ENCODE results near the gene SLC38A1. TPM values are rescaled to one million over a fixed set of nuclear protein-coding genes. Genes with fewer than 3 reads are reported as not detected.

The SLC38A1 gene
- polyA plus RNA-seq, 2 of the 4 experiments (the other 2 are of a cell fraction), result 62.7 to 231 TPM

GRCh38 chr12:46268583-46269428 is at the start of gene SLC38A1 (continued):
- TF ChIP-seq HDAC2 (IDR thresholded peaks at IDR 0.05) (peak; percentile 75; the same call in 1 of the 2 replicates), POLR2A (IDR thresholded peaks at IDR 0.05; ENCODE audit: low read length) (peak; percentile 42)
- TF ChIP-seq, protein P1, sequence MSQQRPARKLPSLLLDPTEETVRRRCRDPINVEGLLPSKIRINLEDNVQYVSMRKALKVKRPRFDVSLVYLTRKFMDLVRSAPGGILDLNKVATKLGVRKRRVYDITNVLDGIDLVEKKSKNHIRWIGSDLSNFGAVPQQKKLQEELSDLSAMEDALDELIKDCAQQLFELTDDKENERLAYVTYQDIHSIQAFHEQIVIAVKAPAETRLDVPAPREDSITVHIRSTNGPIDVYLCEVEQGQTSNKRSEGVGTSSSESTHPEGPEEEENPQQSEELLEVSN (IDR thresholded peaks at IDR 0.05; ENCODE audit: borderline replicate concordance, low read depth), result peak; percentile 91

DNA sequence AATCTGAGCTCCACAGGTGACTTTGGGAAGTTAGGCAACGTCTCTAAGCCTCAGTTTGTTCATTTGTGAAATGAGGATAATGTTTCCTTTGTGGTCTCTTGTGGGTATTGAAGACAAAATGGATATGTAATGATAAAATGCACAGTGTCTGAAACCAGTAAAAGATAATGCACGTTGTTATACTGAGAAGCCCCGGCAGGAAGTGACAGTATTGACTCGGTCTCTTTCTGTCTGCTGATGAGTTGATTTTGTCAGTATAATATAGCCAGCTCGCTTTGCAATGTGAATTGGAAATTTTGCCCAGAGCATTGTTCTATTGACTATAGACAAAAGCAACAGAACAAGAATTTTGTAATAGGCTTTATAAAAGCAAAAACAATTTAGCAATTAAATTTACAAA is 49.2 kb upstream of the SLC38A1 start:
- Histone ChIP-seq H3K9me3 (peaks cover 12% of the 10 kb centered on the region; the same call in 1 of the 3 replicates), H3K4me3 (no peak overlapping the region), H3K4me1 (no peaks in the 10 kb centered on the region), H3K4me2 (no peak overlapping the region), H3K27ac (no peak overlapping the region)
- ATAC-seq (no peak), DNase-seq (ENCODE audit: low read depth in 1 of 2, low spot score in 1 of 2) (no peak), FAIRE-seq (no peak)
- ChIA-PET CTCF (no interaction called here), POLR2A (no interaction called here)
- no peak for TF ChIP-seq CBX2 (IDR thresholded peaks at IDR 0.05; ENCODE audit: borderline replicate concordance, low read depth)
- TF ChIP-seq, protein P2, sequence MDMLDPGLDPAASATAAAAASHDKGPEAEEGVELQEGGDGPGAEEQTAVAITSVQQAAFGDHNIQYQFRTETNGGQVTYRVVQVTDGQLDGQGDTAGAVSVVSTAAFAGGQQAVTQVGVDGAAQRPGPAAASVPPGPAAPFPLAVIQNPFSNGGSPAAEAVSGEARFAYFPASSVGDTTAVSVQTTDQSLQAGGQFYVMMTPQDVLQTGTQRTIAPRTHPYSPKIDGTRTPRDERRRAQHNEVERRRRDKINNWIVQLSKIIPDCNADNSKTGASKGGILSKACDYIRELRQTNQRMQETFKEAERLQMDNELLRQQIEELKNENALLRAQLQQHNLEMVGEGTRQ (IDR thresholded peaks at IDR 0.05), result no peak
- TF ChIP-seq HOXB5 (CRISPR knock-in tag; IDR thresholded peaks at IDR 0.05), result no peak
- no peak for TF ChIP-seq CHD4 (IDR thresholded peaks at IDR 0.05; ENCODE audit: borderline replicate concordance)
- TF ChIP-seq FOXS1 (CRISPR knock-in tag; IDR thresholded peaks at IDR 0.05), result no peak
- no peak for TF ChIP-seq RARB (CRISPR knock-in tag; IDR thresholded peaks at IDR 0.05)
- no peak for TF ChIP-seq NFE2L2 (conservative IDR thresholded peaks at IDR 0.05; ENCODE audit: low read length)
- no peak for TF ChIP-seq HDAC2 (IDR thresholded peaks at IDR 0.05)
- TF ChIP-seq ZC3H11A (IDR thresholded peaks at IDR 0.05), result no peak
- TF ChIP-seq FOSL2 (IDR thresholded peaks at IDR 0.05), result no peak
- no peak for TF ChIP-seq FOSL2 (CRISPR knock-in tag; IDR thresholded peaks at IDR 0.05)
- TF ChIP-seq RFX5 (IDR thresholded peaks at IDR 0.05), result no peak
- no peak for TF ChIP-seq EP300 (IDR thresholded peaks at IDR 0.05)
- no peak for TF ChIP-seq ESRRA (IDR thresholded peaks at IDR 0.05; ENCODE audit: borderline replicate concordance, low read length)
- TF ChIP-seq ZSCAN20 (CRISPR knock-in tag; IDR thresholded peaks at IDR 0.05), result no peak
- WGBS (ENCODE audit: missing lambda C conversion rate), result 54% methylated on average over 5 of the region's 5 CpGs

DNA sequence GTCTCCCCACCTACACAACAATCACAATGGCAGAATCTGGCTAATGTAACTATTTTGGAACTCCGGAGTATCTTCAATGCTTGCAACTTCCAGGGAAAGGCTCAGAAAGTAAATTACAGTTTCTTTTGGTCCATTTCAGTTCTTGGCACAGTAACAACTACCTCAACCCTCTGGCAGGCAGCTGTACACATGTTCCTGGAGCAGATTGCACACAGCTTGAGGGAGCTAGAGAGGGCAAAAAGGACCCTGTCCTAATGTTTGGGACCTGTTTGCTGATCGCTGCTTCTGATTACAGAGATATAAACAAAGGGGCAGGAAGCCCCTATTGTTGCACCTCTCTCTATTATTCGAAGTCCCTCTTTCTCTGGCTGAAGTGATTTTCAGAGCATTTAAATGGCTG is 35.2 kb upstream of the SLC38A1 start:
- no peak for FAIRE-seq
- H3K4me3 ChIP-seq, result no peak overlapping the region
- TF ChIP-seq, protein P3, sequence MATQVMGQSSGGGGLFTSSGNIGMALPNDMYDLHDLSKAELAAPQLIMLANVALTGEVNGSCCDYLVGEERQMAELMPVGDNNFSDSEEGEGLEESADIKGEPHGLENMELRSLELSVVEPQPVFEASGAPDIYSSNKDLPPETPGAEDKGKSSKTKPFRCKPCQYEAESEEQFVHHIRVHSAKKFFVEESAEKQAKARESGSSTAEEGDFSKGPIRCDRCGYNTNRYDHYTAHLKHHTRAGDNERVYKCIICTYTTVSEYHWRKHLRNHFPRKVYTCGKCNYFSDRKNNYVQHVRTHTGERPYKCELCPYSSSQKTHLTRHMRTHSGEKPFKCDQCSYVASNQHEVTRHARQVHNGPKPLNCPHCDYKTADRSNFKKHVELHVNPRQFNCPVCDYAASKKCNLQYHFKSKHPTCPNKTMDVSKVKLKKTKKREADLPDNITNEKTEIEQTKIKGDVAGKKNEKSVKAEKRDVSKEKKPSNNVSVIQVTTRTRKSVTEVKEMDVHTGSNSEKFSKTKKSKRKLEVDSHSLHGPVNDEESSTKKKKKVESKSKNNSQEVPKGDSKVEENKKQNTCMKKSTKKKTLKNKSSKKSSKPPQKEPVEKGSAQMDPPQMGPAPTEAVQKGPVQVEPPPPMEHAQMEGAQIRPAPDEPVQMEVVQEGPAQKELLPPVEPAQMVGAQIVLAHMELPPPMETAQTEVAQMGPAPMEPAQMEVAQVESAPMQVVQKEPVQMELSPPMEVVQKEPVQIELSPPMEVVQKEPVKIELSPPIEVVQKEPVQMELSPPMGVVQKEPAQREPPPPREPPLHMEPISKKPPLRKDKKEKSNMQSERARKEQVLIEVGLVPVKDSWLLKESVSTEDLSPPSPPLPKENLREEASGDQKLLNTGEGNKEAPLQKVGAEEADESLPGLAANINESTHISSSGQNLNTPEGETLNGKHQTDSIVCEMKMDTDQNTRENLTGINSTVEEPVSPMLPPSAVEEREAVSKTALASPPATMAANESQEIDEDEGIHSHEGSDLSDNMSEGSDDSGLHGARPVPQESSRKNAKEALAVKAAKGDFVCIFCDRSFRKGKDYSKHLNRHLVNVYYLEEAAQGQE (IDR thresholded peaks at IDR 0.05), result no peak
- TF ChIP-seq HOXB13 (CRISPR knock-in tag; IDR thresholded peaks at IDR 0.05; ENCODE audit: low read depth), result no peak
- TF ChIP-seq EHF (CRISPR knock-in tag; IDR thresholded peaks at IDR 0.05), result no peak
- no peak for TF ChIP-seq NR3C1 (IDR thresholded peaks at IDR 0.05)
- POLR2A ChIA-PET, result no interaction called here
- no peak overlapping the region for H3K27ac ChIP-seq
- DNase-seq (ENCODE audit: low read depth in 1 of 2, low spot score in 1 of 2), result no peak
- WGBS (ENCODE audit: missing lambda C conversion rate), result 61% methylated on average over 3 of the region's 3 CpGs
- CTCF ChIA-PET, result no interaction called here
- H3K9me3 ChIP-seq, result peaks cover 14% of the 10 kb centered on the region; the same call in 2 of the 3 replicates
- no peaks in the 10 kb centered on the region for H3K4me1 ChIP-seq
- no peak overlapping the region for H3K4me2 ChIP-seq
- no peak for ATAC-seq
